AG09309 (cell line): ENCODE measurements around the gene OR11G2.
"Not testable (repeated sequence)": the region's sequence is repeated elsewhere in the genome, so short reads cannot be mapped to it uniquely, and the experiment has no call there.

Experiments used
- DNase-seq: peaks from one replicate; pipeline ENCODE4 v3.0.0-alpha.2; 2010; ENCODE audit warnings: low read depth
- H3K4me3 ChIP-seq: 2 replicates; pipeline ENCODE4 v1.5.1; 2011; ENCODE audit warnings: mild to moderate bottlenecking, low read depth, low read length, moderate library complexity; ENCODE audit not compliant: control insufficient read depth
- TF ChIP-seq, protein P1 (sequence below): IDR thresholded peaks from 2 replicates; pipeline ENCODE4 v1.5.1; 2011; ENCODE audit warnings: mild to moderate bottlenecking, low read depth, low read length, inconsistent platforms; ENCODE audit not compliant: insufficient read depth, control insufficient read depth; ENCODE audit errors: missing control alignments

Gene OR11G2

DNA sequence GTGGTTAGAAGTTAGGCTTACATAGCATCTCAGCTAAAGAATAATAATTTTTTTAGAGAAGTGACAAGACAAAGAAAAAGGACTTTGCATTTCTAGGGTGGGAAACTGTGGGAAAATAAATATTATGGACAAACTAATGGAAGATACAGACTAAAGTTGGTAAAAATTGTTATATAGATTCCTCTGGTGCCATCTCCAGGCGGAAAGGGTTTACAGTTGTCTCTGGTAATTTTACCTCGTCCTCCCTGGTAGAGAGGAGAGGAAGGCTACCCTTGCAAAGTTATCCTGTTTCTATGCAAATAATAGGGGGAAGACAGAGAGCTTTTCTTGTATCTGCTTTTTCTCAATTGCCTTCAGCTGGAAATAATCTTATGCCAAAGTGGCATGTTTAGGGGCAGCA is 5.2 kb downstream of the OR11G2 start:
- TF ChIP-seq, protein P1, sequence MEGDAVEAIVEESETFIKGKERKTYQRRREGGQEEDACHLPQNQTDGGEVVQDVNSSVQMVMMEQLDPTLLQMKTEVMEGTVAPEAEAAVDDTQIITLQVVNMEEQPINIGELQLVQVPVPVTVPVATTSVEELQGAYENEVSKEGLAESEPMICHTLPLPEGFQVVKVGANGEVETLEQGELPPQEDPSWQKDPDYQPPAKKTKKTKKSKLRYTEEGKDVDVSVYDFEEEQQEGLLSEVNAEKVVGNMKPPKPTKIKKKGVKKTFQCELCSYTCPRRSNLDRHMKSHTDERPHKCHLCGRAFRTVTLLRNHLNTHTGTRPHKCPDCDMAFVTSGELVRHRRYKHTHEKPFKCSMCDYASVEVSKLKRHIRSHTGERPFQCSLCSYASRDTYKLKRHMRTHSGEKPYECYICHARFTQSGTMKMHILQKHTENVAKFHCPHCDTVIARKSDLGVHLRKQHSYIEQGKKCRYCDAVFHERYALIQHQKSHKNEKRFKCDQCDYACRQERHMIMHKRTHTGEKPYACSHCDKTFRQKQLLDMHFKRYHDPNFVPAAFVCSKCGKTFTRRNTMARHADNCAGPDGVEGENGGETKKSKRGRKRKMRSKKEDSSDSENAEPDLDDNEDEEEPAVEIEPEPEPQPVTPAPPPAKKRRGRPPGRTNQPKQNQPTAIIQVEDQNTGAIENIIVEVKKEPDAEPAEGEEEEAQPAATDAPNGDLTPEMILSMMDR = no peak
- H3K4me3 ChIP-seq = no peak overlapping the region
- DNase-seq = no peak

DNA sequence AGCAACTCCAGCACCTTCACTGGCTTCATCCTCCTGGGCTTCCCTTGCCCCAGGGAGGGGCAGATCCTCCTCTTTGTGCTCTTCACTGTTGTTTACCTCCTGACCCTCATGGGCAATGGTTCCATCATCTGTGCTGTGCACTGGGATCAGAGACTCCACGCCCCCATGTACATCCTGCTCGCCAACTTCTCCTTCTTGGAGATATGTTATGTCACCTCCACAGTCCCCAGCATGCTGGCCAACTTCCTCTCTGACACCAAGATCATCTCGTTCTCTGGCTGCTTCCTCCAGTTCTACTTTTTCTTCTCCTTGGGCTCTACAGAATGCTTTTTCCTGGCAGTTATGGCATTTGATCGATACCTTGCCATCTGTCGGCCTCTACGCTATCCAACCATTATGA is 6.8 kb downstream of the OR11G2 start:
- no peak overlapping the region for H3K4me3 ChIP-seq
- TF ChIP-seq, protein P1 = no peak
- no peak for DNase-seq

DNA sequence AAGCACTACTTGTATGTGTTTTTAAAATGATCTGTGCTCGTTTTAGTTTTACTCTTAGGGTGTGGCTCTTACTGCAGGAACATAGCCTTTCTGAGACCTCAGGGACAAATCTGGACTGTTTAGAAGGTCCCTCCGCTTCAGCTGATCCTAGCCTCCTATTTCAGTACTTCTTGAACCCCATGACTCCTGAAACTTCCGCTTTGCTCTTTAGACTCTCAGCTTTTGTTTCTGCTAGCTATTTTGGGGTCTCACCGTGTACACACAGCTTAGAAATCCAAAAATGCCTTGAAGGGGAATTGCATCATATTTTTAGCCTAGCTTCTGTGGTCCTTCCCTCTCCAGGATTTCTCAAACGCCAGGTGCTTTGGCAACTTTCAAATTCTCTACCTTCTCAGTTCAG is 8.3 kb downstream of the OR11G2 start:
- no peak overlapping the region for H3K4me3 ChIP-seq
- TF ChIP-seq, protein P1 = no peak
- no peak for DNase-seq

DNA sequence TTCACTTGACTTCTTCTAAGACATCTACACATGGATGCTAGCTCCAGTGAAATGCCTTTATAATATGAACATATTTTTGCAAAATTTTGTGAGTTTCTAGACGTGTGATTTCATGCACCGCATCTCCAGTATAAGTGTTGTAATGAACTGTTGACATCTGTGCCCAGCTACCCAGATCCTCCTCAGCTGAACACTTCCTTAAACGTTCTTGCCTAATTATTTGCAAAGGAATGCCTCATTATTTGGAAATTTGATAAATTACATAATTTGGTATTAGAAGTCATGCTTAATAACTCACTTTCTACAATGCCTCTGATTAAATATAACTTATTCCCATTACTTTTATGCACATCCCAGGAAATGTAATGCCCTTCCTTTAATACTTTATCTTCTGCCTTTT is 14.0 kb downstream of the OR11G2 start:
- no peak for DNase-seq
- H3K4me3 ChIP-seq = no peak overlapping the region
- TF ChIP-seq, protein P1 = no peak

DNA sequence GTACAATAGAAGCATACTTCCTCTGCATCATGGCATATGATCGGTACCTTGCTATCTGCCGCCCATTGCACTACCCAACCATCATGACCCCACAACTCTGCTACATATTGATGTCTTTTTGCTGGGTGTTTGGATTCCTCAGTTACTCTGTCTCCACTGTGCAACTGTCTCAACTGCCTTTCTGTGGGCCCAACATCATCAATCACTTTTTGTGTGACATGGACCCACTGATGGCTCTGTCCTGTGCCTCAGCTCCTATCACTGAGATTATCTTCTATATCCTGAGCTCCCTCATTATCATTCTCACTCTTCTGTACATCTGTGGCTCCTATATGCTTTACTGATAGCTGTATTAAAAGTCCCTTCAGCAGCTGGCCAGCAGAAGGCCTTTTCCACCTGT is 18.9 kb downstream of the OR11G2 start:
- no peak for DNase-seq
- TF ChIP-seq, protein P1 = no peak
- H3K4me3 ChIP-seq = no peak overlapping the region

DNA sequence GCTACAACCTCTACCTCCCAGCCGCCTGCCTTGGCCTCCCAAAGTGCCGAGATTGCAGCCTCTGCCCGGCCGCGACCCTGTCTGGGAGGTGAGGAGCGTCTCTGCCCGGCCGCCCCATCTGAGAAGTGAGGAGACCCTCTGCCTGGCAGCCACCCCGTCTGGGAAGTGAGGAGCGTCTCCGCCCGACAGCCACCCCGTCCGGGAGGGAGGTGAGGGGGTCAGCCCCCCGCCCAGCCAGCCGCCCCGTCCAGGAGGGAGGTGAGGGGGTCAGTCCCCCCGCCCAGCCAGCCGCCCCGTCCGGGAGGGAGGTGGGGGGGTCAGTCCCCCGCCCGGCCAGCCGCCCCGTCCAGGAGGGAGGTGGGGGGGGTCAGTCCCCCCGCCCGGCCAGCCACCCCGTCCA is 21.7 kb downstream of the OR11G2 start:
- not testable (repeated sequence) for DNase-seq, H3K4me3 ChIP-seq

DNA sequence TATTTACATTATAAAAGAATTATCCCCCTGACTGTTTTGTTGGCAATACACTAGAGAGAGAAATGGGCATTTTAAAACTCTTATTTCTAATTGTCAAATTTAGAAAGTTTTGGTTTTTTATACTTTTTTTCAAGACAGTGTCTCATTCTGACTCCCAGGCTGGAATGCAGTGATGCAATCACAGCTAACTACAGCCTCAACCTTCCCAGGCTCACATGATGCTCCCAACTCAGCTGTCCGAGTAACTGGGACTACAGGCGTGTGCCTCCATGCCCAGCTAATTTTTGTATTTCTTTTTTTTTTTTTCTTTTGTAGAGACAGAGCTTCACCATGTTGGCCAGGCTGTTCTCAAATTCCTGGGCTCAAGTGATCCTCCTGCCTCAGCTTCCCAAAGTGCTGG is 24.5 kb downstream of the OR11G2 start:
- H3K4me3 ChIP-seq = no peak overlapping the region
- DNase-seq = no peak
- TF ChIP-seq, protein P1 = no peak
